GM21825 (cell line): ENCODE results near the gene CD46.
A peak's percentile ranks its signal among the peaks of the same experiment; 100 is the strongest.

Experiments used
- ATAC-seq: cut with Tn5 transposase; IDR thresholded peaks from one replicate; pipeline ENCODE4 v1.9.1; 2021; ENCODE audit warnings: mild to moderate bottlenecking, moderate library complexity; ENCODE audit not compliant: unreplicated experiment

Gene CD46

DNA sequence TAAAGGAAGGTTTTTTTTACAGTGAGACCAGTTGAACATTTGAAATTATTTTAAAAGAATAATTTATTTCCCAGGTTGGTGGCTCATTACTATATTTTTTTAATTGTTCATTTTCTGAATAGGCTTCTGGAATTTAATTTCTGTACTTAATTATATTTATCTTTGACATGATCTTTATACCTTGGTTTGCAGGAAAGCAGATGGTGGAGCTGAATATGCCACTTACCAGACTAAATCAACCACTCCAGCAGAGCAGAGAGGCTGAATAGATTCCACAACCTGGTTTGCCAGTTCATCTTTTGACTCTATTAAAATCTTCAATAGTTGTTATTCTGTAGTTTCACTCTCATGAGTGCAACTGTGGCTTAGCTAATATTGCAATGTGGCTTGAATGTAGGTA is 41.5 kb downstream of the CD46 start:
- ATAC-seq: no peak

GRCh38 chr1:207794861-207795260 is 43.0 kb downstream of the CD46 start:
- ATAC-seq: no peak

- peak; percentile 59 for ATAC-seq
Measured at GRCh38 chr1:207797229-207797973, 45.5 kb downstream of the CD46 start.

DNA sequence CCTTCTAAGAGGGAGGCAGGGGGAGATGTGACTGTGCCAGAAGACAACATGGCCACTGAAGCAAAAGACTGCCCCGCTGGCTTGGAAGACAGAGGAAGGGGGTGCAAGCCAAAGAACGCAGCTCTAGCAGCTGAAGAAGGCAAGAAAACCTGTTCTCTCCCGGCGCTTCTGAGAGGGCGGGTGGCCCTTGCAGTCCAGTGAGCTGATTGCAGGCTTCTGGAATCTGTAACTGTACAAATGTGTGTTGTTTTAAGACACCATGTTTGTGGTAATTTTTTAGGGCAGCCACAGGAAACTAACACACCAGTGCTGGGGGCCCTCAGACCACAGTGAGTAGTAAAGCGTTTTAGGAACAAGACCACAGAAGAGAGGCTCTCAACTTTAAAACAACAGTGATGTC is 47.0 kb downstream of the CD46 start:
- no peak for ATAC-seq

GRCh38 chr1:207799989-207800648 is 48.3 kb downstream of the CD46 start:
- ATAC-seq: no peak

DNA sequence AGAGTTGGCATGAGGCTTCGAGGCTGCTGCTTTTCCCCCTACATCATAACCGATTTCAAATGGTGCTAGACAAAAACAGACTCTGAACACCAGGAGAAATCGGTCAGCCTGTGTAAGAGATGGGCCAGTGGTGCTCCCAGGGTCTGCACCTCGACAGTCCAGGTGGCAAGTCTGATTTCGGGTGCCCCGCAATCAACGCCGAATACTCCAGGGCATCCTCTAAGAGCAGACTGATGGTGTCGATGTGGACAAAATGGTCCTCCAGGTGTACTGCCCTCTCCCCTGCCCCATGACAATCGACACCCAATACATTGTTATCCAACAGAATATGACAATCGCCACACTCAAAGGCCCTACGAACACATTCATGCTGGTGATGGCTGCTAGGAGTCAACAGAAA is 50.0 kb downstream of the CD46 start:
- ATAC-seq: no peak

GRCh38 chr1:207803678-207804077 is 51.8 kb downstream of the CD46 start:
- no peak for ATAC-seq

DNA sequence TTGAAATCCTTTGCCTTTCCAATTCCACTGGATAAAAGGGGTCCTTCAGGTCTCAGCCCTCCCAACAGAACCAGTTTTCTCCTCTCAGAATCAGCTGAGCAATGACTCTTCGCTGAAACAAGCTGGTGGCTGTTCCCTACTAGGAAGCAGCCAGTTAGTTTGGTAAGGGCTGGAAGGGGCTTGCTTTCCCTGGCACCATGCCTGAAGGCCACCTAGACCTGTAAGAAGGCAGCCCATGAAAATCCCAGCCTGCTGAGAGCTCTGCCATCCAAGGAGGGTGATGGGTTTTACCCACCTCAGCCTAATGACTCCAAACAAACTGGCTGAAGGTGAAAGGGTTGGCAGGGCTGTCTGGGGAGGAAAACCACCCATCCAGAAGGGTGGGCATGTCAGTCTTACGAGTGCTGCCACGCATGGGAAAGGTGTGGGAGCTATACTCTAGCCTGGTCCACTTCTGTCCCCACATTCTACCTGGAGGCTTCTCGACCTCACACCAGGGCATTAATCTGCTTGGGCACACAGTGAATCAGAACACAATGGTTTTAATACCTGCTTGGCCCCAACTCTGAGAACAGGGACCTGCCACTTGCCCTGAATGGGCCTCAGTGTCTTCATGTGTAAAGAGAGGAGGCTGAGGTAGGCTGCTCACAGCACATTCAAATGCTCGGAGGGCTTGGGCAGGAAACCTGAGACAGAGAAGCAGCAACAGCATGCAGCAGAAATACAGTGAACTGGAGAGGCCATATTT is 53.0 kb downstream of the CD46 start:
- ATAC-seq: no peak

DNA sequence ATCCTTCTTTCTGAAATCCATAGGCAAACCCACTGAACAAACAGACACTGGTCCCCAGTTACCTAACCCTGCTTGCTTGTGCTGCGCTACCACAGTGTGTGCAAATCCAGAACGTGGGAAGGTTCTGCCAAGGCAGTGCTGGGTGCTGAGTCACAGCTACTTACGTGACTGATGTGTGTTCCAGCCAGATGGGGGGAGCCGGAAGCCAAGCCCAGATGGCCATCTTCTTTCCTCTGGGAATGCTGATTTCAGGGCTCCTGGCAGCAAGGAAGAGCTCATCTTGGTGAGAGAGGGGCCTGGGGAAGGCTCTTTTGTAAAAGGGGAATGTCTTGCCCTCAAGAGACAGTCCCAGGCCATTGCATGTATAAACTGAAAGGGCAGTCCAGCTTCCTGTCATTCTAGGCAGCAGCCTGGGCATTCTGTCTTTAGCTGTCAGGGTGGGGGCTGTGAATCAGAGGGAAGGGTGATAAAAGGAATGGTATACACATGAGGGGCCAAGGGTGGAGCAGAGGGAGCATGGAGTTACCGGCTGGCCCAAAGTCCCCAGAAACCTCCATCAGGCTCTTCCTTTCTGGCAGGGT is 54.1 kb downstream of the CD46 start:
- ATAC-seq: no peak

DNA sequence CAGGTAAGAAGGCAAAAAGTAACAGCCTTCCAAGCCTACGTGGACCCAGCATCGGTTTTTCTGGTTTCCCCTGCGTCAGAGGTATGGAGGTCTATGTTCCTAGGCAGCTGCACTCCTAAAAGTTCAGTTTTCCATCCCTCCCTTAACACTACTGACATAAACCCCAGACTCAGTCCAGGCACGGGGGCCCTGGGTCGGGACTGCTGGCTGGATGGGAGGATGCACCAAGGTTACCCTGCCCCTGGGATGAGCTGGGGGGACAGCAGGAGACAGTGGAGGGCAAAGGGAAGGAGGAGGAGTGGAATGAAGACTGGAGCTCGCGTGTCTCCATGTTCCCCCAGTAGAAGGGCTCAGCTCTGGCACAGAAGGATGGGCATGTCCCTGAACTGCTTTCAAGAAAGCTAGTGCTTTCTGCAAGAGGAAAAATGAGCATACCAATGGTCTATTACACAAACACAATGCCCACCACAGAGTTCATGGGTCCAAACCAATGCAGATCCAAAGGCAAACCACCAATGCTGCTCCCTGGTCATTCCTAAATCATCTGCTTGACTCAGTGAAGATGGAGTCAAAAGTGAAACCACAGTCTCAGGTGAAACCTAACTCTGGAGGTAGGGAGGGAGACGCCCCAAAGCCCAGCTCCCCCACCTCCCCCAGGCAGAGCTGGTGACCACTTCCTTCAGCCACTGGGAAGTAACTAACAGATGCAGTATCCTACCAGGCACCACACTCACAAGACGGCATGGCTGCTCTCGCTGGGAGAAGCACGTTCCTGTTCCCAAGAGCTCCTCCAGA is 54.9 kb downstream of the CD46 start:
- no peak for ATAC-seq

GRCh38 chr1:207807326-207807689 is 55.5 kb downstream of the CD46 start:
- ATAC-seq: no peak

DNA sequence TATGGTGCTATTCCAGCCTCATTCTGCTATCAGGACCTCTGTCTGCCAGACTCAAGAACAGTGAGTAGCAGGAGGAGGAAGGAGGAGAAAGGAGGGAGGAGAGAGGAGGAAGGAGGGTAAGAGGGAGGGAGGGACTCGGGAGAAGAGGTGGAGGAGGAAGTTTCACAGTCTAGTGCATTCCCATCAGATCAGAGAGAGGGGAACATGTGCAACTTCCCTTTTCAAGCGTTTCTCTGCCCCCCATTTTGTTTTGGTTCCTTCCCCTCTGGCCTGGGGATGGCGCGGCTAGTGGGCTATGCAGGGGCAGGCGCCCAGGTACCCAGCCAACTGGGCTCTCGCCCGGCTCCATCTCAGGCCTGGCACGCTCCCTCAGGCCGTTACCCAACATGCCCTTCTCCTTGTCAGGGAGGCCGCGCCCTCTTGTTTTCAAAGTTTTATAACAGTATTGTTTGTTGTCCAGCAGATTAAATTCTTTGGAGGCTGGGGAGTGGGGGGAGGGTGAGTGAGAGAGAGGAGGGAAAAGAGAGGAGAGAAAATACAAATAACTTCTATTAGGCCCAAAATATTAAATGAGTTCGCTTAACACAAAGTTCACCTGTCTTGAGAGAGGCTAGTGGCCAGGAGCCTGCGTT is 56.0 kb downstream of the CD46 start:
- no peak for ATAC-seq

DNA sequence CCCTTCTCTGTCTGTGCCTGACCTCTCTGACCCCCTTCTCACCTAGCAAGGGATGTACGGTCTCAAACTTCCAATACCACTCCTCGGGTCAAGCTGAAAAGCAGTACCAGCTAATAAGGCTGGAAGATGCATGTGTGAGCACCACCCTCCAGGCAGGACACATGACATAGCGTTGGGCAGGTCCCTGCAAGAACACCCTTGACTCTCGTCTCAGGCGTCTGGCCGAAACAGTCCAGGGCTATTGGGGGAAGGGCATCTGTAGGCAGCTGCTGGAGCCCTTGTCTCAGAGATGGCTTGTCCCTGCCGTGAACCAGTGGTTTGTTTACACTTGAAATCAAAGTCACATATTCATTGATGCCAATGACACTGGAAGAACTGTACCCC is 56.5 kb downstream of the CD46 start:
- no peak for ATAC-seq

DNA sequence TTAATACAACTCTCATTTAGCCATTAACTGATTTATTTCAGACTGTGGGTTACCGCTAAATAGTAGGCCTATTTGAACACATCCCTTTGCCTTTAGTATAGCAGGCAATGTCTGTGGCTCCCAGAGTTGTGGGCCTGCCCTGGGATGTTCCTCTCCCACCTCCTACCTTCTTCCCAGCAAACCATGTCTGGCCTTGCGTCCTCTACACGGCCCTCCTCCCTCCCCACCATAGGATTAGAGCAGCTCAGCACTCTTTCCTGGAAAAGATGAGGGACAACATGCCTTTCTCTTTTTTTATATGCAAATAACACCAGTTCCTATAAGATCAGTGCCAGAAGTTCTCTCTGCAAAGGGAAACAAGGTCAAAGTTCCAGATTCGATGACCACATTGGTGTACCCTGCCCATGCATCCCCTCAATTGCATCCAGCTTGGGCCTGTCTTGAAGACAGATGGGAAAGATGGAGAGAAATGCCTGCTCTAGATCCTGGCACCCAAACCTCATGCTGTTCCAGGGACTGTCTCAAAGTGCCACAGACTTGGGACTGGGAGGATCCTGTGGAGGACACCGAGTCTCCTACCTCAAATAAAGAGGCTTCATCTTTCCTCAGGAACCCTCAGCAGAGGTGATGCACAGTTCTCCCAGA is 57.2 kb downstream of the CD46 start:
- no peak for ATAC-seq

DNA sequence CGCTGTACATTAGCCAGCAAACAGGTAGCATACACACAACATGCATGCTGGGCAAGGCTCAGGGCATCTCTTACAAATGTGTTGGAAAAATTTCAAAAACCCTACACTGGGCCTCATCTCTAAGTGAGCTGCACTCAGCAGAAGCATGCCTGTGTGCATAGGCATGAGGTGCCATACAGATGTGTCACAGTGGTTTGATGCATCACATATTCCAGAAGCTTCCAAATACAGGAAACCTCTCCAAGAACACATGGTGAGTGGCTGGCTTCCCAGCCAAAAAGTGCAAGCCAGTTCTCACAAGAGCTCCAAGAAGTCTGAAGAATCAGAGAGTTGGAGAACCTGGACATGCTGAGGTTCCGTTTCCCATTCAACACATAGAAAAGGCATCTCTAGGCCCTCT is 58.3 kb downstream of the CD46 start:
- no peak for ATAC-seq

DNA sequence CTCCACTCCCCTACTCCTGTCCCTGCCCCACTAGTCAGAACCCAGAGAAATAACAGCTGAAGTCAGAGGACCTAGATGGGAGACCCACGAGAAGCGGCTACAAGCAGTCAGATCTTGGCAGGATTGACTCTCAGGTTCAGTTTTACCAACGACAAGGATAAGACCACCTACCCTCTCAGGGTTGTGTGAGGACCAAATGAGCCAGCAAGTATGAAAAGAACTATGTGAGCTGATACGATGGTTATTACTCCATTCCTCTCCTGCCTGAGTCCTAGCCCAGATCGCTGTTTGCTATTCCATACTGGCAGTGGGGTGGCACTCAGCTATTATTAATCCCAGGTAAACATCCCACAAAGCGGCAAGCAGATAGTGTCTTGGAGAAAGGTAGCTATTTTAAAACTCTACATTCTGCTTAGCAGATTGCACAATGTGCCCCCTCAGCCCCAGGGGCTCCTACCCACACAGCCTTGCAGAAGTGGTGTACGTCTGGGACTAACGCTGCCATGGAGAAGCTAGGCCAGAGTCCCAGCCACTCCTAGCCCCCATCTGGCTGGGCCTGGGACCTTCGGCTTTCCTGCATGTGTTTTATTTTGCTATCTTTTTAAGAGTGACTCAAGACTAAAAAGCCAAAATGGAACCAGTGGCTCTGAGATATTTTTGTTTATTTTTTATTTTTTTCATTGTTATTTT is 58.9 kb downstream of the CD46 start:
- no peak for ATAC-seq

DNA sequence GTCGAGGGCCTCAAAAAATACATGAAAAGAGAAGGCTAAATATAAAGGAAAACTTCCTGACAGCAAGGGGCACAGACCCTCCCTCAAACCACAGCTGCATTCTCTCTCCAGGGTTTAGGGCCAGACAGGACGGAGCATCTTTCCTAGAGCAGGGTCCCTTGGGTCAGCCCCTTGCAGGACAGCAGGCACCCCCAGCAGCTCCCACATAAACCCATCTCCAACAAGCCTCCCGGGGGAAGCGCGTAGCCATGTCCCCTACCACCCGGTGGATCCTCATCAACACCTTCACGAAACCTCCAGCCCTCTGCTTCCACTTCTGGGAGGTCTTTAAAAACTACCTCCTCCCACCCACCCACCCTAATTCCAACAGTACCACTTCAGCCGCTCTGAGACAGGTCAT is 59.5 kb downstream of the CD46 start:
- no peak for ATAC-seq

GRCh38 chr1:207811920-207812720 is 60.3 kb downstream of the CD46 start:
- ATAC-seq: no peak
